ENCODE results near the gene MBTPS1.
A peak's percentile ranks its signal among the peaks of the same experiment; 100 is the strongest.
"Not testable (repeated sequence)": the region's sequence is repeated elsewhere in the genome, so short reads cannot be mapped to it uniquely, and the experiment has no call there.

The MBTPS1 gene

GRCh38 chr16:84117494-84117843 is 727 bp upstream of the MBTPS1 start:
- peak overlapping the region; percentile 94 for H2AFZ ChIP-seq (ENCODE audit: low read length)
- H3K4me3 ChIP-seq (ENCODE audit: low read length, poor library complexity, severe bottlenecking), result peak overlapping the region; percentile 100
- peak overlapping the region; percentile 97 for H3K9ac ChIP-seq (ENCODE audit: low read depth, low read length, poor library complexity, severe bottlenecking)
- H3K9me3 ChIP-seq (ENCODE audit: insufficient read depth, low read depth, low read length), result no peaks in the 10 kb centered on the region
- H3K36me3 ChIP-seq (ENCODE audit: insufficient read depth, low read length), result peaks cover 9% of the 10 kb centered on the region; the same call in 1 of the 2 replicates
- no peaks in the 10 kb centered on the region for H3K27me3 ChIP-seq (ENCODE audit: insufficient read depth, low read length, poor library complexity, severe bottlenecking)
- peaks cover 31% of the 10 kb centered on the region for H3K4me1 ChIP-seq (ENCODE audit: insufficient read depth, low read length, poor library complexity, severe bottlenecking)
- H3K79me2 ChIP-seq (ENCODE audit: insufficient read depth, low read length), result peaks cover 48% of the 10 kb centered on the region
- H3F3A ChIP-seq (ENCODE audit: low read depth), result 0 out of 2 replicates have a peak, but pooled peaks cover 4% of the 10 kb centered on the region
- H4K20me1 ChIP-seq (ENCODE audit: insufficient read depth, low read length, poor library complexity, severe bottlenecking), result peaks cover 28% of the 10 kb centered on the region
- TF ChIP-seq, protein P1, sequence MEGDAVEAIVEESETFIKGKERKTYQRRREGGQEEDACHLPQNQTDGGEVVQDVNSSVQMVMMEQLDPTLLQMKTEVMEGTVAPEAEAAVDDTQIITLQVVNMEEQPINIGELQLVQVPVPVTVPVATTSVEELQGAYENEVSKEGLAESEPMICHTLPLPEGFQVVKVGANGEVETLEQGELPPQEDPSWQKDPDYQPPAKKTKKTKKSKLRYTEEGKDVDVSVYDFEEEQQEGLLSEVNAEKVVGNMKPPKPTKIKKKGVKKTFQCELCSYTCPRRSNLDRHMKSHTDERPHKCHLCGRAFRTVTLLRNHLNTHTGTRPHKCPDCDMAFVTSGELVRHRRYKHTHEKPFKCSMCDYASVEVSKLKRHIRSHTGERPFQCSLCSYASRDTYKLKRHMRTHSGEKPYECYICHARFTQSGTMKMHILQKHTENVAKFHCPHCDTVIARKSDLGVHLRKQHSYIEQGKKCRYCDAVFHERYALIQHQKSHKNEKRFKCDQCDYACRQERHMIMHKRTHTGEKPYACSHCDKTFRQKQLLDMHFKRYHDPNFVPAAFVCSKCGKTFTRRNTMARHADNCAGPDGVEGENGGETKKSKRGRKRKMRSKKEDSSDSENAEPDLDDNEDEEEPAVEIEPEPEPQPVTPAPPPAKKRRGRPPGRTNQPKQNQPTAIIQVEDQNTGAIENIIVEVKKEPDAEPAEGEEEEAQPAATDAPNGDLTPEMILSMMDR (conservative IDR thresholded peaks at IDR 0.05; ENCODE audit: low read length), result no peak
- no peak for TF ChIP-seq EZH2phosphoT487 (IDR thresholded peaks at IDR 0.05; ENCODE audit: borderline replicate concordance)
- no peaks in the 10 kb centered on the region for H3K9me2 ChIP-seq (replicated peaks; ENCODE audit: low read depth, low read length)
- peak overlapping the region; percentile 85 for H3K4me2 ChIP-seq (ENCODE audit: low read depth, low read length, poor library complexity, severe bottlenecking)

- peak overlapping the region; percentile 100 for H3K4me3 ChIP-seq (ENCODE audit: low read length, poor library complexity, severe bottlenecking)
- H3K9me2 ChIP-seq (replicated peaks; ENCODE audit: low read depth, low read length), result no peaks in the 10 kb centered on the region
- no peaks in the 10 kb centered on the region; the same call in 1 of the 2 replicates for H3K36me3 ChIP-seq (ENCODE audit: insufficient read depth, low read length)
- peaks cover 62% of the 10 kb centered on the region for H3K79me2 ChIP-seq (ENCODE audit: insufficient read depth, low read length)
- peak overlapping the region; percentile 96 for H3K4me2 ChIP-seq (ENCODE audit: low read depth, low read length, poor library complexity, severe bottlenecking)
- peak overlapping the region; percentile 60 for H2AFZ ChIP-seq (ENCODE audit: low read length)
- H3K4me1 ChIP-seq (ENCODE audit: insufficient read depth, low read length, poor library complexity, severe bottlenecking), result peaks cover 31% of the 10 kb centered on the region
- H4K20me1 ChIP-seq (ENCODE audit: insufficient read depth, low read length, poor library complexity, severe bottlenecking), result peaks cover 34% of the 10 kb centered on the region
- no peak for TF ChIP-seq EZH2phosphoT487 (IDR thresholded peaks at IDR 0.05; ENCODE audit: borderline replicate concordance)
- TF ChIP-seq, protein P1 (conservative IDR thresholded peaks at IDR 0.05; ENCODE audit: low read length), result no peak
- 0 out of 2 replicates have a peak, but pooled peaks cover 4% of the 10 kb centered on the region for H3F3A ChIP-seq (ENCODE audit: low read depth)
- H3K9ac ChIP-seq (ENCODE audit: low read depth, low read length, poor library complexity, severe bottlenecking), result peak overlapping the region; percentile 97
- H3K27me3 ChIP-seq (ENCODE audit: insufficient read depth, low read length, poor library complexity, severe bottlenecking), result no peaks in the 10 kb centered on the region
- H3K9me3 ChIP-seq (ENCODE audit: insufficient read depth, low read depth, low read length), result no peaks in the 10 kb centered on the region
Observed at GRCh38 chr16:84115919-84116719, 623 bp downstream of the MBTPS1 start.

DNA sequence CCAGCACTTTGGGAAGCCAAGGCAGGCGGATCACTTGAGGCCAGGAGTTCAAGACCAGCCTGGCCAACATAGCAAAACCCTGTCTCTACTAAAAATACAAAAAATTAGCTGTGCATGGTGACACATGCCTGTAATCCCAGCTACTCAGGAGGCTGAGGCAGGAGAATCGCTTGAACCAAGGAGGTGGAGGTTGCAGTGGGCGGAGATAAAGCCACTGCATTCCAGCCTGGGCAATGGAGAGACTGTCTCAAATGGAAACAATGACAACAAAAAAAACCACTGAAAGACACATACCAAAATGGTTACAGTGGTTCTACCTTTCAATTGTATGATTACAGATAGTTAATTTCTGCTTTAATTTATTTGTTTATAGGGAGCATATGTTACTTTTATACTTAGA is 4.8 kb downstream of the MBTPS1 start:
- peaks cover 33% of the 10 kb centered on the region for H3K4me1 ChIP-seq (ENCODE audit: insufficient read depth, low read length, poor library complexity, severe bottlenecking)
- not testable (repeated sequence) for H3K9me2 ChIP-seq (replicated peaks; ENCODE audit: low read depth, low read length); H3K9ac ChIP-seq (ENCODE audit: low read depth, low read length, poor library complexity, severe bottlenecking); H3F3A ChIP-seq (ENCODE audit: low read depth); H2AFZ ChIP-seq (ENCODE audit: low read length); H3K27me3 ChIP-seq (ENCODE audit: insufficient read depth, low read length, poor library complexity, severe bottlenecking); H3K9me3 ChIP-seq (ENCODE audit: insufficient read depth, low read depth, low read length); H3K4me3 ChIP-seq (ENCODE audit: low read length, poor library complexity, severe bottlenecking)
- H3K4me2 ChIP-seq (ENCODE audit: low read depth, low read length, poor library complexity, severe bottlenecking), result peak overlapping the region; percentile 96
- peaks cover 14% of the 10 kb centered on the region; the same call in 1 of the 2 replicates for H3K36me3 ChIP-seq (ENCODE audit: insufficient read depth, low read length)
- H4K20me1 ChIP-seq (ENCODE audit: insufficient read depth, low read length, poor library complexity, severe bottlenecking), result peaks cover 48% of the 10 kb centered on the region
- peaks cover 95% of the 10 kb centered on the region for H3K79me2 ChIP-seq (ENCODE audit: insufficient read depth, low read length)

All from Loucy (cell line).